HG03521 (cell line): Measurements from ENCODE around the gene FCRL6.

ENCODE experiments used
- ATAC-seq: cut with Tn5 transposase; IDR thresholded peaks from one replicate; pipeline ENCODE4 v1.9.1; 2021; ENCODE audit warnings: mild to moderate bottlenecking, moderate library complexity; ENCODE audit not compliant: unreplicated experiment

The FCRL6 gene

DNA sequence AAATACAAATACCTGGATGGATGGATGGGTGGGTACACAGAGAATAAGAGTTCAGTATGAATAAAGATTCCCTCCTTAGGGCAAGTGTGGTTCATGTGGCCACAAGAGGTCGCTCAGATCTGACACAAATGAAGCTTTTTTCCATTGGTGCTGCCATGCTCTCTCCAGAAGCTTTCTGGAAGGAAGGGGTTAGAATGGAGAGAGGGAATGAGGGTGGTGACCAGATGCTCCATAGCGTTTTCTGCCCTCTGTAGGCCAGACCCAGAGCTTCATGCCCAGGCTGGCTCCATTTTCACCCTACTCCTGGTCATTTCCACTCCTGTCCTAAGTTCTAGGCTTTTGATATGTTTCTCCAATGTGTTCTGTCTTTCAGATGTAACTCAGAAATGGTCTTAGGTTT, 3.3 kb upstream of the FCRL6 start:
- ATAC-seq = no peak

DNA sequence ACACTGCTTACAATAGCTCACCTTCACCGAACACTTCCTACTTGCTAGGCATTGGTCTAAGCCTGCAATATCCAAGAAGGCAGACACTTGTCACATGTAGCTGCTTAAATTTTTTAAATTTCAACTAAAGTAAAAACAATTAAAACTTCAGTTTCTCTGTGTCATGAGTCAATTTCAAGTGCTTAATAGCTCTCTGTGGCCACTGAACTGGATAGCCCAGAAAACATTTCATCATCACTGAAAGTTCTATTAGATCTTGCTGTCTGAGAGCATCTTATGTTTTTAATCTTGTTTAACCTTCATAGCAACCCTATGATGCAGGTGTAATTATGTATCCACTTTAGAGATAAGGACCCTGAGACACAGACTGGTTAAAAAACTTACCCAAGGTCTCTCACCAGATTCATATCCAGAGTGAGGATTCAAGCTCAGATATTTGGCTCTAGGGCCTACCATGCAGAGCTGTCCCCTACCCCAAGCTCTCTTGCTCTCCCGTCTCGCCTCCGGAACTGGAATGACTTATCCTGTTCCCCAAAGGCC, 2.6 kb upstream of the FCRL6 start:
- no peak for ATAC-seq

DNA sequence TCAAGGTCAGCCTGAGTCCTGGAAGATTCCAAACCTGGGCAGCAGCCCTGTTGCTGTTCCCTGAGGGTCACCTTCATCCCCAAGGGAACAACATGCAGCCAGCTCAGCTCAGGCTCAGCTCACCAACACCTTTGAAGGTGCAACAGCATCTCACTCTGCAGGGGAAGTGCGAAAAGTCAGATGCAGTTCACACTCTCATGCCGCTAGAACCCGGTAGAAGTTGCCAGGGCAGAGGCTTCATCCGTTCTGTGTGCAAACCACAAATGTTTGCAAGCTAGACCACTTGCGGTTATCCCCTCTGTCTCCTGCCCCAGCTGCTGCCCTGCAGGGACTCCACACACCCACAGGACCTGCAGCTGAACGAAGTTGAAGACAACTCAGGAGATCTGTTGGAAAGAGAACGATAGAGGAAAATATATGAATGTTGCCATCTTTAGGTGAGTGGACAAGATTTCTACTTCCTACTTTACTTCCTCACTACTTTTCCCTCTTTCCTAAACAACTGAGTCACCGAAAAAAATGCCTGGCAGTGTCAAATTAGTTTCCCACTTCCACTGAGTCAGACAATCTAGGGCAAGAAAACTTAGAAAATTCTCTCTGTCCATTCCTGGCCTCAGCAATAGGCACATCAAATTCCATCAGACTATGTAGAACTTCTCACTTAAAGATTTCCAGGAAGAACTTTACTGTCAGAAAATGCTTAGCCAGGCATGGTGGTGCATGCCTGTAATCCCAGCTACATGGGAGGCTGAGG, 1.8 kb upstream of the FCRL6 start:
- ATAC-seq = no peak

DNA sequence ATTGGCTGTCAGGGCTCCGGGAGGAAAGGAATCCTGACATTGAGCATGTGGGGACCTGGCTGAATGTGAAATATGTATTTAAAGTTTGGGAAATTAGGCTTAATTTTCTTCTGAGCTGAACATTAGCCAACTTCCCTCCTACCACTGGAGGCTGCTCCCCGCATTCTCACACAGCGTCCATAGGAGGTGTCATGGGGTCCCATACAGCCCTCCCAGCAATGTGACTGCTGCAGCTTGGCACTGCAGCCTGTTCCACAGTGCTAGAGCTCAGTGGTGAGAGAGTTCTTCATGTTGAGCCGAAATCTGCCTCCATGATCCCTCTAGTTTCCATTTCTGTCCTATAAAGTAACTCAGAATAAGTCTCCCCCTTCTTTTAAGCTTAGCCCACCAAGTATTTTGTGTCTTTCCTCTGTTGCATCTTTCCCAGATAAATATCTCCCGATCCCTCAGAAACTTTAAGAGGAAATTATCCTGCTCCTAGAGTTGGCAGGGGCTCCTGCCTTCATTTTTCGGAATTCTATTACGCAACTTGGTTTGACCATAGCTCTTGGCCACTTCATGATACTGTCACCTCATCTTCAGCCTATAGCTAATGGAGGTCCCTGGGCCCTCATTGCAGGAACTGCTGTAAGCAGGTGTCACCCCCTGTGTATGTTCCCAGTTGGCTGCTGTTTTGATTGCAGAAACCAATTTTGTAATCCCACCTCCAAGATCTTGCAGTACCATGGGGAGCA, 2.0 kb downstream of the FCRL6 start:
- no peak for ATAC-seq

DNA sequence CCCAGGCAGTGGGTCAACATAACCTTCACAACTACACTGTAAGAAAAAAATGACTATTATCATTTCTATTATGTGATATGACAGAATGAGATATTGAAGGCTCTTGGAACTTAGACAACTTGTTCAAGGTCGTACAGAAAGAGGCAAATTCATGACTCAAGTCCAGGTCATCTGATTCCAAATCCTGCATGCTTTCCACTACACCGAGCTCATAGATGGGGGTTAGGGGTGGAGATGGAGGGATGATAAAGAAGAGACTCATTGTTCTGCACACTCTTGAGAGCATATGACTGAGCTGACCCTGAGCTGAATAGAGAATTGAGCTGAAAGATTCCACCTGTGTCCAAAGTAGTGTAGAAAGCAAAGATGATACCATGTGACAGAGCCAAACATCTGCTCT, 2.8 kb downstream of the FCRL6 start:
- ATAC-seq = no peak

DNA sequence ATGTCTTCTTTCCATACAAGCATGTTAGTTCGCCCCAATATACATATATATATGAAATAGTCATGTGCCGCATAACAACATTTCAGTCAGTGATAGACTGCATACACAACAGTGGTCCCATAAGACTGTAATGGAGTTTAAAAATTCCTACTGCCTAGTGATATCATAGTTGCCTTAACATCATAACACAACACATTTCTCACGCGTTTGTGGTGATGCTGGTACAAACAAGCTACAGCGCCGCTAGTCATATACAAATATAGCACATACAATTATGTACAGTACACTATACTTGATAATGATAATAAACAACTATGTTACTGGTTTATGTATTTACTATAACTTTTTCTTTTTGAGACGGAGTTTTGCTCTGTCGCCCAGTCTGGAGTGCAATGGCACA, 13.8 kb downstream of the FCRL6 start:
- ATAC-seq = no peak

DNA sequence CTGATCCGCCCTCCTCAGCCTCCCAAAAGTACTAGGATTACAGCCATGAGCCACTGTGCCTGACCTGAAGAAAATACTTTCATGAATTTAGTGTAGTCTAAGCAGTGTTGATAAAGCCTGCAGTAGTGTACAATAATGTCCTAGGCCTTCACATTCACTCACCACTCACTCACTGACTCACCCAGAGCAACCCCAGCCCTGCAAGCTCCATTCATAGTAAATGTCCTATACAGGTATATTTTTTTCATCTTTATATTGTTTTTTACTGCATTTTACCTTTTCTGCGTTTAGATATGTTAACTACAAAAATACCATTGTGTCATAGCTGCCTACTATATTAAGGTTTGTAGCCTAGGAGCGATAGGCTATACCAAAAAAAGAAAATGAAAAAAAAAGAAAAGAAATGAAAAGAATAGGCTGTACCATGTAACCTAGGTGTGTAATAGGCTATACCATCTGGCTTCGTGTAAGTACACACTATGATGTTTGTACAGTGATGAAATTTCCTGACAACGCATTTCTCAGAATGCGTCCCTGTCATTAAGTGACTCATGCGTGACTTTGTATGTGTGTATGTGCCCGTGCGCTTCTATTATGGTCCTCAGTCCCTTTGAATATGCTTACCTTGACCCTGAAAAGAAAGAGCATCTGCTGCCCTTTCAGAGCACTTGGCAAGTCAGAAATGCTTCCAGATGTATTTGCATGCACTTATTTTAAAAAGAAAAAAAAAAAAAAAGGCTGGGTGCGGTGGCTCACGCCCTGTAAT, 15.3 kb downstream of the FCRL6 start:
- ATAC-seq = no peak

DNA sequence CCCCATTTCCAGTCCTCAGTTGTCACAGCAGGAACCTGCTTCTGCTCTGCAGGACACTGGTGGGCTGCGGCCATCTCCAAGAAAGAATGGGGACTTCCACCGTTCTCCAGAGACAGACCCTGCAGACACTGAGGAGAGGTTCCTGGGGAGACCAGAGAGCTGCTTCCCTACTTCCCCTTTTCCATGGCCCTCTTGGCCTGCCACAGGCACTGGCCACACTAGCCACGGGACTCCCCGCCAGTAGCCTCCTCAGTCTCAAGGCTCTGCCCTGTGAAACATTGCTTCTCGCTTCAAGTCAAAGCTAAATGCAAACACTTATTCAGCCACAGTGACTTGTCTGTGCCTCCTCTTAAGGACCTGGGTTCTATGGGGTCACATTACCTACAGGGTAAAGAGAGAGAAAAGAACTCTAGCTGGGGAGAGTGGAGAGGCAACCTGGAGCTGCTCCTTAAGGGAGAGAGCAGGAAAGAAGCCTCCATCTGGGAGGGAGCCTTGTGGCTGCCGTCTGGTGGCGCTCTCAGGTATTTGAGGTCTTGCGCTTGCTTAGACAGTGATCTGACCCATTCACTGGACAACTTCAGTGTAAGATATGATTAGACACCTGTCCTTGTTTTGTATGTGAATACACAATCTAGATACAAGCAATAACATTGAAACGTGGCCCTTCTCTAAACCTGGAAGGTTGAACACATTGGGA, 19.2 kb downstream of the FCRL6 start:
- no peak for ATAC-seq

DNA sequence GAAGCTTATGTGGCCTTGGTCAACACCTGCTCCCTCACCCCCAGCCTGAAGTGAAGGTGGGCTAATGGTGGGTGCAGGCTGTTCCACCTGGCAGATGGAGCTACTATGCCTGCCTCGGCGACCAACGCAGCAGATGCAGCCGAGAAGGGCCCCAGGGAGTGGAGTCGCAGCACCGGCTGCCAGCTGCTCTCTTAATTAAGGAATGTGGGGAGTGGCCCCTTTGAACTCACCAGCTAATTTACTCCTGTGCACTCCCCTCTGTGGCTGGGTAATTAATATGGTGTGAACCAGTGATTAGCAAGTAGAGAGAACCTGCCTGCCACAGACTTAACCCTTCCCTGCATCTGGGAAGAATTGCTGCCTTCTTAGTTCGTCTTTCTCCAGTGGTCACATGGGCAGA, 21.2 kb downstream of the FCRL6 start:
- ATAC-seq = no peak

DNA sequence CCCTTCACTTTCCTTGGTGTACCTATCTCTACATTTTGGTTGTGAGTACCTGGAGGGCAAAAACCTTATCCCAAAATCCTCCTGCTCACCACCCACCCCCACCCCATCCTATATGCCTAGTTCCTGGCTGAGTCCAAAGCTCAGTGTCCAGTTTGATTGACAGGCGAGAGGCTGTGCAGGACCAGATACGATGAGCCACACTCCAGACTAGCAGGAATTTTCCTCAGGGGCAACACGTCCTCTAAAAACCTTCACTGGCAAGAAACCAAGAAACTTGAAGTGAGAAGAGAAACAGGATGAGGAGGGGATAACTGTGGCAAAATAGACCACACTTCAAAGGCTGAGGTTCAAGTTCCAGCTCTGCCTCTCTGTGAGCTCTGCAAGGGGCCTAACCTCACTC, 23.4 kb downstream of the FCRL6 start:
- ATAC-seq = no peak

DNA sequence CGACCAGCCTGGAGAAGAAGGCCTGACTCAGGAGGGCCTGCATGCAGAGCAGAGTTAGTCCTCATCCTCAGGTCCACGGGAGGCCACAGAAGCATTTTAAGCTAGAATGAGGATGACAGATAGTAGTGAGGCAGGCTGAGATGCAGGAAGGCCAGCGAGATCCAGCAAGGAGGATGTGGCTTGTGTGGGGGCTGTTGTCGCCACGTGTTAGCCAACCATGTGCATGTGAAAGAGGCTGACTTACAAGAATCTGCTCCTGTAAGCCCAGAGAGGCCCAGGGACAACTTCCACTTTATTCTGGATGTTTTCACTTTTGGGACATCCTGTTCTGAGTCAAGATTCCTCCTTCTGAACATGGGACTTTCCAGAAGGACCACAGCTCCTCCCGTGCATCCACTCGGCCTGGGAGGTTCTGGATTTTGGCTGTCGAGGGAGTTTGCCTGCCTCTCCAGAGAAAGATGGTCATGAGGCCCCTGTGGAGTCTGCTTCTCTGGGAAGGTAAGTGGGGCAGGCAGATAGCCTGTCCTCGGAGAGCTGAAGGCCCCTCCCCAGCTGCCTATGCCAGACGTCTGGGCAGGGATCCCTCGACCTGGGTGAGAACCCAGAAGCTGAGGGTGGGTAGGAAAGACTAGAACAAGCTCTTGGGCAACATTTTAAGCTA, 24.4 kb downstream of the FCRL6 start, which contains the start of gene SLAMF8:
TSS of gene SLAMF8 (plus strand) at position 433 of the 661 bp plus-strand sequence. CDS start at position 459, 26 bp downstream.
- no peak for ATAC-seq

DNA sequence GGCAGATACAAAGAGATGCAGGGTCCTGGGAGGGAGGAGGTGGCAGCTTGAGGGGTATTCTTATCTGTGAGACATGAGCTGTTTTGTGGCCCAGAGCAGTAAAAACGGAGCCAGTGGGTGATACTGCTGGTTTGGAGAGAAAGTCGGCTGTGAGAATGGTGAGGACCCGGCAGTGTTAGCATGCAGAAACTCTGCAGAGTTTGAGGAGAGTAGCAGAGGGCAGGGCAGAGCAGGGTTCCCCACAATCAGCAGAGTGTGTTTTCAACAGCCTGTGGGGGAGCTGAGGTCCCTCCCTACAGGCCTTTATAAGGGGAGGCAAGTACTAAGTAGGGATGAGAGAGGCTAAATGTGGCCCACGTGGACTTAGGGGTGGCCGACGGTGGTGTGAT, 24.9 kb downstream of the FCRL6 start:
- ATAC-seq = no peak

DNA sequence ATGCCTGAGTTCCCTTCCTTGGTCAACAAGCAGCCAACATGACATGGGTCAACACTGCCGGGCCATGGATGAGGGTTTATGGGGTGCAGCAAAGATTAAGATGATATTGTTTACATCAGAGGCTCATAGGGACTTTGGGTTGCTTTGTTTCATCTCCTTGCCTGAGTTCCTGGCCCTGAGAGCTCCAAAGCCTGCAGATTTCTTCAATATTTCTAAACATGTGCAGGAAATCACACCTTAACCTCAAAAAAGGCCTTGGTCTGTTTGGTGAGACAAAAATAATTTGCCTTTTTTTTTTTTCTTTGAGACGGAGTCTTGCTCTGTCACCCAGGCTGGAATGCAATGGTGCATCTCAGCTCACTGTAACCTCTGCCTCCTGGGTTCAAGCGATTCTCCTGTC, 25.4 kb downstream of the FCRL6 start:
- no peak for ATAC-seq

DNA sequence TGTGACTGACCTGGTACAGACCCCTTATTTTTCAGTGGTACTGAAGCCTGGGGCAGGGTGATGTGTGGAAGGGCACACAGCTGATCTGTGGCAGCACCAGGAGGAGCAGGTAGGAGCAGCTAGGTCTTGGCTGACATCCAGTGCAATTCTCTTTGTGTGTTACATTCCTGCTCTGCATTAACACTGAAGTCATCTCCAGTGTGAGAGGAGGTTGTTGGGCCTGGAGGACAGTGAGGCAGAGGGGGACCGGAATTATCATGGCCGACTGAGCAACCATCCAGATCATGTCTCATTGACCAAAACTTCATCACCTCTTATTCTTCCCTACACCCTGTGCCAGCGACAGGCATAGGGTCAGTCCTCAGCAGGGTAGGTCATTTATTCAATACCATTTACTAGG, 26.0 kb downstream of the FCRL6 start:
- no peak for ATAC-seq

DNA sequence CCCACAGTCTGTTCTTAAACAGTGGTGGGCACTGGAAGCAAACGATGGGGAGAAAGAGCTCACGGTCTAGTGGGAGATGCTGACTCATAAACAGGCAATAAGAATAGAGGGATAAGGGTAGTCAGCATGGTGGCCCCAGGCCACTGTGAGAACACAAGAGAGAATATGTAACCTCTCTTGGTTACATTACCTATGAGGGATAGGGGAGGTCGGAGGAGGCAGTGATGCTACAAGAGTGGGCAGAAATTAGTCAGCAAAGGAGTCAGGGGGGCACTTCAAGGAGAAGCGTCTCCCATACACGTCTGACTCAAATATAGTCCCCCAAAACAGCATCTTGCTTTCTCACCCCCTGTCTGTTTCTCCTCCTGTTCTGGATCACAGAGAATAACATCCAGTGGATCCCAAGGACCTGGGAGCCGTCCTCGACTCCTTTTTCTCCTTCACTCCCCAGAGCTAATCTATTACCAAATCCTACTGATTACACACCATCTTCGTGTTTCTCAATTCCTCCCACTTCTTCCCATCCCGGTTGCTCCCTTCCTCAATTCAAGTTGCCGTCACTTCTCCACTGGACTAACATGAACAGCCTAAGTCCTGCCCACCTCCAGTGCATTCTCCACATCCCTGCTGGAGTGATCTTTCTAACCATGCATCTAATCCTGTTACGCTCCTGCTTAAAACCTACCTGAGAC, 26.6 kb downstream of the FCRL6 start:
- ATAC-seq = no peak

DNA sequence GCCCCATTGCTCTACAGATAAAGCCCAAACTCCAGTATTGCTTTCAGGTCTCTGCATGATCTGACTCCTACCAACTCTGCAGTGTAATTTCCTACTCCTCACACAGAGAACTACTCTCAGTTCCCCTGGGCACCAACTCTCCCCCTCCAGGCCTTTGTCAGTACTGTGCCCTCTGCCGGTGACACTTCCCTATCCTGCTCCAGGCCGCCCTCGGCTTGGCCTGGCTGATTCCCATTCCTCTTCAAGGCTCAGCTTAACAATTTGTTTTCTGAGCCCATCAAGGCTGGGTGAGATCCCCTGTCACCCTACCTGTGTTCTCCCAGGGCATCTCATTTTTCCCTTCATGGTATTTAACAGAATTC, 27.1 kb downstream of the FCRL6 start:
- ATAC-seq = peak; percentile 72

DNA sequence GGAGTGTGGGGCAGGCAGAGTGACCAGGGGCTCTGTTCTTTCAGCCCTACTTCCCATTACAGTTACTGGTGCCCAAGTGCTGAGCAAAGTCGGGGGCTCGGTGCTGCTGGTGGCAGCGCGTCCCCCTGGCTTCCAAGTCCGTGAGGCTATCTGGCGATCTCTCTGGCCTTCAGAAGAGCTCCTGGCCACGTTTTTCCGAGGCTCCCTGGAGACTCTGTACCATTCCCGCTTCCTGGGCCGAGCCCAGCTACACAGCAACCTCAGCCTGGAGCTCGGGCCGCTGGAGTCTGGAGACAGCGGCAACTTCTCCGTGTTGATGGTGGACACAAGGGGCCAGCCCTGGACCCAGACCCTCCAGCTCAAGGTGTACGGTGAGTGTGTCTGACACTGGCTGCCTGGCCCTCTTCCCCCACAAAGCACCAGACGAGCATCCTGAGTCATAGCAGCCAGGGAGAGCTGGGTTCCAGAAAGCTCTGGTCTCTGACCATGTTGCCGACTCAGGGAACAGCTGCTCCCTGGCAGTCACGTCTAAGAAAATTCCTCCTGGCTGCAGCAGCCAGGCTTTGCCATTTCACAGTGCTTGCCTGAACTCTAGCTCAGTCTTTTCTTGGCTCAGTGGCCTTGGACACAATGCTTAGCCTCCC, 27.8 kb downstream of the FCRL6 start:
- ATAC-seq = no peak

DNA sequence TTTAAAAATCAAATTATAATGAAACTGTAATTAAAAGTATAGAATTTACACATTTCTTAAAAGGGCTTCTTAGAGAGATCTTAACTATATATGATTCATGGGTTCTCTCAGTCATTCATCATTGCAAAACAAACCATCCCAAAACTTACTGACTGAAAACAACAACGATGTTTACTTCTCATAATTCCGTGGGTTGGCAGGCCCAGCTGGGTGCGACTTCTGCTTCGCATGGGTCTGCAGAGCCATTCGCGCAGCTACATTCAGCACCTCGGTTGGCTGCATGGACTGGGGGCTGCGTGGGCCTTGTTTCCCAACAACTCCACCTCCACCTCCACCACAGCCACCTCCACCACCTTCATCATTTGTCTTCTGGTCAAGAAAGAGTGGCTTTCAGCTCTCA, 28.6 kb downstream of the FCRL6 start:
- ATAC-seq = no peak

DNA sequence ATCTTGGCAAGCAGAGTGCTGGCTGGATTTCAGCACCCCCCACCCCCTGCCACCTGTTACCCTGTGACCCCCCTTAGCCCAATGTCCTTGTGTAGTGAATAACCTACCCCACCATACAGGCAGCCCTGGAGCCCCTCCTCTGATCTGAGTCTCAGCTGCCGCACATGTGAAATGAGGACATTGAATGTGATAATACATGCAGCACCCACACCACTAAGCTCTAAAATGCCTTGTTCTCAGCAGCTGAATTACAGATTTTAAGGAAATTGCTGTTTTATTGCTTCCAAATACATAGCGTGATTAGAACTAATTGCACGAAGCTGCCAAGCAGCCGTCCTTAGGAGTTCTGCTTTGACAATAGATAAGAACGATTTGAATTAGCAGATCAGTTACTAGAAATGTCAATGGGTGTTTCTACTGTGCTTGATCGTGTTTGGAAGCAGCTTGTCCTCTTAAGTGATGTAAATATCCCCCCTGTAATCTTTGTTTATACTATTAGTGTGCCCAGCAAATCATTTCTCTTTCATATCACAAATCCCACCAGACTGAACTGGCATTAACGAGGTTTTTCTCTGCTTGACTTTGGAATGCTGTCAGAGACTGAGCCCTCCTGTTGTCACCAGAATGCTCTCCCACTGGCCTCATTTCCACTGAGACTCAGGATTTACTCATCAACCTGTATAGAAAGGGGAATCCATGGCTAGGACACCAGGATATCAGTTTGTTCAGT, 29.4 kb downstream of the FCRL6 start:
- no peak for ATAC-seq
